Upper lobe of left lung (tissue), 6 donors: ENCODE data around the gene HTRA3. TPM values are rescaled to one million over a fixed set of nuclear protein-coding genes. Genes with fewer than 3 reads are reported as not detected.

Experiments
- ATAC-seq, 2 donors: fragments of 200-7000 bp; cut with Tn5 transposase; one replicate each; pipeline ENCODE4 v1.9.1; 2022; ENCODE audit warnings: mild to moderate bottlenecking in 2 of 2, moderate library complexity in 2 of 2; ENCODE audit not compliant: low FRiP score in 2 of 2
- DNase-seq, 2 donors: peaks; one replicate each; pipeline ENCODE4 v3.0.0-alpha.2; 2019 to 2020
- H3K27ac ChIP-seq, 4 donors: fragments of 200-600 bp; sonication (generic); one replicate each; pipeline ENCODE4 v1.5.1; 2016 to 2019
- H3K27me3 ChIP-seq, 4 donors: fragments of 200-600 bp; sonication (generic); one replicate each; pipeline ENCODE4 v1.5.1; 2017 to 2019
- H3K36me3 ChIP-seq, 4 donors: fragments of 200-600 bp; sonication (generic); one replicate each; pipeline ENCODE4 v1.5.1; 2016 to 2019
- H3K4me1 ChIP-seq, 4 donors: fragments of 200-600 bp; sonication (generic); one replicate each; pipeline ENCODE4 v1.5.1; 2018 to 2019
- H3K4me3 ChIP-seq, 4 donors: fragments of 200-600 bp; sonication (generic); one replicate each; pipeline ENCODE4 v1.5.1; 2017 to 2019; ENCODE audit warnings: mild to moderate bottlenecking in 2 of 4, moderate library complexity in 1 of 4
- H3K9me3 ChIP-seq, 4 donors: fragments of 200-600 bp; sonication (generic); one replicate each; pipeline ENCODE4 v1.5.1; 2018 to 2019
- CTCF ChIP-seq, 6 experiments: fragments of 450-650 bp in 4 of 6; fragments of 200-600 bp in 2 of 6; sonication (generic) in 2 of 6; IDR thresholded peaks; one replicate each; pipeline ENCODE4 v1.5.1; 2016 to 2019; ENCODE audit warnings: antibody characterized with exemption in 6 of 6
- EP300 ChIP-seq, 4 donors: sonication (generic); formaldehyde crosslinking; IDR thresholded peaks; one replicate each; pipeline ENCODE4 v1.5.1; 2017; ENCODE audit warnings: antibody characterized with exemption in 4 of 4, control low read depth in 2 of 4
- POLR2A ChIP-seq, 4 donors: fragments of 450-650 bp; IDR thresholded peaks; one replicate each; pipeline ENCODE4 v1.5.1; 2016 to 2017; ENCODE audit warnings: antibody characterized with exemption in 4 of 4, mild to moderate bottlenecking in 2 of 4
- POLR2AphosphoS5 ChIP-seq, 2 donors: sonication (generic); formaldehyde crosslinking; IDR thresholded peaks; one replicate each; pipeline ENCODE4 v1.5.1; 2017; ENCODE audit warnings: antibody characterized with exemption in 2 of 2
- WGBS, 2 donors: methylation state at CpG; one replicate each; pipeline ENCODE4 v1.1.5; 2017 to 2018; 5-methylcytosine and 5-hydroxymethylcytosine counted together
- total RNA-seq, 6 donors: library from RNA; depleted of rRNA in 4 of 6; stranded (reverse); fragments of >200 nt in 4 of 6; gene quantifications; one replicate each; pipeline versions ENCODE4 v1.1.0 to v1.2.1, GENCODE V29; 2016 to 2021
- donor health status: DM: no; HTN: no; CAD: no; lungs with moderate emphysema.
- donor health status: DM: no; HTN: yes; CAD: no; lungs with severe emphysema.

Gene HTRA3
- total RNA-seq, 6 donors from 2014 or later: 5.2 to 51.1 (median 19.7) TPM

- Histone ChIP-seq H3K36me3 (peaks cover 0 to 88% (median 67%) of the 10 kb centered on the region in 4 donors), H3K4me1 (peaks cover 3 to 8% (median 5%) of the 10 kb centered on the region in 4 donors)
These were observed 32.1 kb upstream of the HTRA3 start for GRCh38 chr4:8237256-8237989.

GRCh38 chr4:8238036-8238511 is 31.5 kb upstream of the HTRA3 start:
- no peak overlapping the region for H3K4me3 ChIP-seq
- 79 to 83% methylated on average over 1 to 10 of the region's 14 CpGs for WGBS, 2 donors
- no peaks in the 10 kb centered on the region for H3K27me3 ChIP-seq
- ATAC-seq (no peak), DNase-seq (peak in 1 of 2 donors; percentile 76)
- peaks cover 0 to 82% (median 64%) of the 10 kb centered on the region in 4 donors for H3K36me3 ChIP-seq
- H3K27ac ChIP-seq: no peak overlapping the region
- peaks cover 7 to 14% (median 9%) of the 10 kb centered on the region in 4 donors for H3K4me1 ChIP-seq
- no peaks in the 10 kb centered on the region for H3K9me3 ChIP-seq
- TF ChIP-seq POLR2A (IDR thresholded peaks at IDR 0.05): no peak
- no peak for TF ChIP-seq POLR2AphosphoS5 (IDR thresholded peaks at IDR 0.05)
- no peak for TF ChIP-seq CTCF (IDR thresholded peaks at IDR 0.05)
- no peak for TF ChIP-seq EP300 (IDR thresholded peaks at IDR 0.05)

More at GRCh38 chr4:8237256-8237989, 32.1 kb upstream of the HTRA3 start:
- 95% methylated on average over 20 to 28 of the region's 29 CpGs for WGBS, 2 donors
- Histone ChIP-seq H3K27ac (no peak overlapping the region), H3K4me3 (no peak overlapping the region), H3K27me3 (no peaks in the 10 kb centered on the region), H3K9me3 (no peaks in the 10 kb centered on the region)
- no peak for TF ChIP-seq EP300 (IDR thresholded peaks at IDR 0.05)
- no peak for TF ChIP-seq POLR2A (IDR thresholded peaks at IDR 0.05)
- TF ChIP-seq POLR2AphosphoS5 (IDR thresholded peaks at IDR 0.05): no peak
- TF ChIP-seq CTCF (IDR thresholded peaks at IDR 0.05): no peak
- ATAC-seq (no peak), DNase-seq (peak in 1 of 2 donors; percentile 81)

GRCh38 chr4:8238515-8239053 is 31.0 kb upstream of the HTRA3 start:
- H3K36me3 ChIP-seq: peaks cover 0 to 77% (median 61%) of the 10 kb centered on the region in 4 donors
- 65 to 75% methylated on average over 8 to 14 of the region's 17 CpGs for WGBS, 2 donors

GRCh38 chr4:8239226-8239625 is 30.3 kb upstream of the HTRA3 start:
- no peak for TF ChIP-seq CTCF (IDR thresholded peaks at IDR 0.05)
- TF ChIP-seq POLR2AphosphoS5 (IDR thresholded peaks at IDR 0.05): no peak
- TF ChIP-seq POLR2A (IDR thresholded peaks at IDR 0.05): no peak
- TF ChIP-seq EP300 (IDR thresholded peaks at IDR 0.05): no peak
- ATAC-seq (no peak), DNase-seq (no peak)
- Histone ChIP-seq H3K4me3 (no peak overlapping the region), H3K27me3 (no peaks in the 10 kb centered on the region), H3K4me1 (peaks cover 7 to 14% (median 9%) of the 10 kb centered on the region in 4 donors), H3K9me3 (no peaks in the 10 kb centered on the region), H3K27ac (no peak overlapping the region), H3K36me3 (peaks cover 0 to 70% (median 56%) of the 10 kb centered on the region in 4 donors)
- WGBS, 2 donors: 95 to 100% methylated on average over 9 to 13 of the region's 13 CpGs

More at GRCh38 chr4:8238515-8239053, 31.0 kb upstream of the HTRA3 start:
- H3K9me3 ChIP-seq: no peaks in the 10 kb centered on the region
- DNase-seq (peak in 1 of 2 donors; percentile 62), ATAC-seq (no peak)
- H3K4me1 ChIP-seq: peaks cover 7 to 14% (median 9%) of the 10 kb centered on the region in 4 donors
- TF ChIP-seq CTCF (IDR thresholded peaks at IDR 0.05) (peak in 1 of 6 experiments; percentile 21), EP300 (IDR thresholded peaks at IDR 0.05) (no peak)
- no peaks in the 10 kb centered on the region for H3K27me3 ChIP-seq
- H3K4me3 ChIP-seq: no peak overlapping the region
- no peak overlapping the region for H3K27ac ChIP-seq
